ENCODE data around the gene PHF1. TPM values are rescaled to one million over a fixed set of nuclear protein-coding genes. Genes with fewer than 3 reads are reported as not detected.

The PHF1 gene
- total RNA-seq: 10 to 100 TPM; 46.7 to 52.7 TPM

GRCh38 chr6:33410711-33411631 is at the start of gene PHF1:
TSS of gene PHF1 (plus strand) at chr6:33411014. CDS start at chr6:33412264, 1,250 bp downstream.

GRCh38 chr6:33391278-33391921 is 19.4 kb upstream of the PHF1 start, which contains the start of gene KIFC1:
TSS of gene KIFC1 (plus strand) at chr6:33391823. CDS start at chr6:33391986, 163 bp downstream.

GRCh38 chr6:33417903-33418689 is 7.3 kb downstream of the PHF1 start, which contains the start of gene CUTA:
TSS of gene CUTA (minus strand) at chr6:33418107. CDS start at chr6:33418000, 107 bp downstream.

GRCh38 chr6:33419580-33420490 is 9.0 kb downstream of the PHF1 start, which contains the start of gene SYNGAP1:
TSS of gene SYNGAP1 (plus strand) at chr6:33420065. CDS start at chr6:33420265, 200 bp downstream.

GRCh38 chr6:33454009-33454946 is 43.5 kb downstream of the PHF1 start, which contains the start of gene ZBTB9:
TSS of gene ZBTB9 (plus strand) at chr6:33454576. CDS start at chr6:33455101, 525 bp downstream.

Small RNA genes within 50 kb of the gene (microRNA-seq; reads per million reads assigned to microRNA genes)
- not detected for gene MIR5004 (ENCODE audit: borderline microRNAs expressed, borderline replicate concordance)

Other genes starting within 250 kb of the PHF1 start
- gene COL11A2, start 218.5 kb upstream of the PHF1 start, total RNA-seq: under 1 TPM; 0.50 to 0.63 TPM
- gene RXRB, start 210.3 kb upstream of the PHF1 start, total RNA-seq: 10 to 100 TPM; 49.6 to 49.7 TPM
- 10 to 100 TPM; 39.6 to 41.7 TPM for gene SLC39A7, start 210.1 kb upstream of the PHF1 start, total RNA-seq
- gene HSD17B8, start 206.4 kb upstream of the PHF1 start, total RNA-seq: 10 to 100 TPM; 15.4 to 18.0 TPM
- 10 to 100 TPM; 37.6 to 37.7 TPM for gene RING1, start 202.5 kb upstream of the PHF1 start, total RNA-seq
- 10 to 100 TPM; 71.8 to 76.2 TPM for gene VPS52, start 139.1 kb upstream of the PHF1 start, total RNA-seq
- gene RPS18, start 138.9 kb upstream of the PHF1 start, total RNA-seq: 1,000 to 10,000 TPM; 3,258 to 3,316 TPM
- 10 to 100 TPM; 23.3 to 23.9 TPM for gene B3GALT4, start 133.9 kb upstream of the PHF1 start, total RNA-seq
- 10 to 100 TPM; 47.0 to 47.8 TPM for gene WDR46, start 121.8 kb upstream of the PHF1 start, total RNA-seq
- 10 to 100 TPM; 55.1 to 57.3 TPM for gene PFDN6, start 121.4 kb upstream of the PHF1 start, total RNA-seq
- gene RGL2, start 112.1 kb upstream of the PHF1 start, total RNA-seq: 10 to 100 TPM; 52.5 to 58.6 TPM
- gene TAPBP, start 96.9 kb upstream of the PHF1 start, total RNA-seq: 100 to 1,000 TPM; 273 to 274 TPM
- gene ZBTB22, start 93.3 kb upstream of the PHF1 start, total RNA-seq: 10 to 100 TPM; 19.4 to 21.9 TPM
- gene DAXX, start 88.1 kb upstream of the PHF1 start, total RNA-seq: 100 to 1,000 TPM; 108 to 111 TPM
- gene KIFC1, start 19.2 kb upstream of the PHF1 start, total RNA-seq: 100 to 1,000 TPM; 106 to 109 TPM
- 100 to 1,000 TPM; 197 to 215 TPM for gene CUTA, start 7.1 kb downstream of the PHF1 start, total RNA-seq
- gene SYNGAP1, start 9.1 kb downstream of the PHF1 start, total RNA-seq: 10 to 100 TPM; 48.0 to 52.1 TPM
- gene ZBTB9, start 43.6 kb downstream of the PHF1 start, total RNA-seq: 1 to 10 TPM; 6.5 to 7.1 TPM
- gene BAK1, start 169.3 kb downstream of the PHF1 start, total RNA-seq: 10 to 100 TPM; 73.5 to 77.9 TPM
- gene ITPR3, start 210.3 kb downstream of the PHF1 start, total RNA-seq: 10 to 100 TPM; 56.4 TPM